Gastroesophageal sphincter (tissue), 4 donors: ENCODE measurements around the gene DST. TPM values are rescaled to one million over a fixed set of nuclear protein-coding genes. Genes with fewer than 3 reads are reported as not detected.
A peak's percentile ranks its signal among the peaks of the same experiment; 100 is the strongest.

Experiments used
- ATAC-seq: fragments of 150-250 bp; one replicate; pipeline ENCODE4 v1.9.1; 2016; ENCODE audit warnings: mild to moderate bottlenecking, moderate library complexity
- H3K27ac ChIP-seq, 4 donors: fragments of 200-600 bp; sonication (generic) in 3 of 4; 1 replicate in 3 of 4; 2 replicates in 1 of 4; pipeline ENCODE4 v1.5.1; 2016 to 2019
- H3K27me3 ChIP-seq: fragments of 200-600 bp; sonication (generic); one replicate; pipeline ENCODE4 v1.5.1; 2019
- H3K36me3 ChIP-seq, 2 donors: fragments of 200-600 bp; sonication (generic); one replicate each; pipeline ENCODE4 v1.5.1; 2019; ENCODE audit warnings: control low read depth in 1 of 2
- H3K4me1 ChIP-seq, 3 donors: fragments of 200-600 bp; sonication (generic); 1 replicate in 2 of 3; 2 replicates in 1 of 3; pipeline ENCODE4 v1.5.1; 2016 to 2019; ENCODE audit warnings: control low read depth in 2 of 3
- H3K4me3 ChIP-seq, 2 donors: fragments of 200-600 bp; sonication (generic); one replicate each; pipeline ENCODE4 v1.5.1; 2019; ENCODE audit warnings: mild to moderate bottlenecking in 1 of 2, moderate library complexity in 1 of 2
- H3K9me3 ChIP-seq, 3 donors: fragments of 200-600 bp; sonication (generic); one replicate each; pipeline ENCODE4 v1.5.1; 2017 to 2019; ENCODE audit warnings: control low read depth in 2 of 3
- CTCF ChIP-seq, 4 experiments: fragments of 200-600 bp in 2 of 4; fragments of 450-650 bp in 2 of 4; sonication (generic) in 1 of 4; IDR thresholded peaks; one replicate each; pipeline ENCODE4 v1.5.1; 2017 to 2019; ENCODE audit warnings: antibody characterized with exemption in 4 of 4, mild to moderate bottlenecking in 2 of 4, moderate library complexity in 2 of 4
- EP300 ChIP-seq: sonication (generic); formaldehyde crosslinking; IDR thresholded peaks from one replicate; pipeline ENCODE4 v1.6.1; 2017; ENCODE audit warnings: antibody characterized with exemption, mild to moderate bottlenecking
- POLR2A ChIP-seq, 2 donors: fragments of 450-650 bp; IDR thresholded peaks; one replicate each; pipeline ENCODE4 v1.6.1; 2017; ENCODE audit warnings: antibody characterized with exemption in 2 of 2, mild to moderate bottlenecking in 2 of 2, moderate library complexity in 1 of 2
- POLR2AphosphoS5 ChIP-seq: sonication (generic); formaldehyde crosslinking; IDR thresholded peaks from one replicate; pipeline ENCODE4 v1.6.1; 2017; ENCODE audit warnings: antibody characterized with exemption
- WGBS, 2 donors: methylation state at CpG; one replicate each; pipeline ENCODE4 v1.1.5; 2018; ENCODE audit warnings: low coverage in 1 of 2; 5-methylcytosine and 5-hydroxymethylcytosine counted together
- total RNA-seq, 4 donors: library from RNA; depleted of rRNA; stranded (reverse); fragments of >200 nt; gene quantifications; one replicate each; pipeline ENCODE4 v1.1.0, GENCODE V29; 2016

Gene DST
- total RNA-seq, 4 donors from 2014 or later, result 442 to 716 (median 661) TPM

- TF ChIP-seq POLR2A (IDR thresholded peaks at IDR 0.05) (no peak), EP300 (no peak), POLR2AphosphoS5 (no peak), CTCF (IDR thresholded peaks at IDR 0.05) (no peak)
- WGBS, 2 donors, result 93 to 100% methylated on average over 1 of the region's 1 CpG
Measured at GRCh38 chr6:56556751-56557540, 85.7 kb downstream of the DST start.

GRCh38 chr6:56555438-56555872 lies 87.2 kb downstream of the DST start:
- ATAC-seq, result peak; percentile 60
- no peaks in the 10 kb centered on the region for H3K9me3 ChIP-seq
- no peaks in the 10 kb centered on the region for H3K27me3 ChIP-seq
- no peak overlapping the region for H3K4me3 ChIP-seq
- H3K4me1 ChIP-seq, result peaks cover 0 to 43% (median 2%) of the 10 kb centered on the region in 3 donors
- 33 to 55% methylated on average over 2 to 5 of the region's 5 CpGs for WGBS, 2 donors
- peaks cover 0 to 24% of the 10 kb centered on the region in 2 donors for H3K36me3 ChIP-seq
- no peak for TF ChIP-seq EP300
- TF ChIP-seq CTCF (IDR thresholded peaks at IDR 0.05), result no peak
- no peak for TF ChIP-seq POLR2AphosphoS5
- H3K27ac ChIP-seq, result peak overlapping the region; percentile 43 to 58 (median 55)

More at GRCh38 chr6:56556751-56557540, 85.7 kb downstream of the DST start:
- no peaks in the 10 kb centered on the region for H3K9me3 ChIP-seq
- ATAC-seq, result no peak
- H3K4me3 ChIP-seq, result no peak overlapping the region
- no peak overlapping the region for H3K27ac ChIP-seq
- H3K27me3 ChIP-seq, result no peaks in the 10 kb centered on the region
- peaks cover 0 to 28% (median 2%) of the 10 kb centered on the region in 3 donors for H3K4me1 ChIP-seq
- H3K36me3 ChIP-seq, result peaks cover 0 to 28% of the 10 kb centered on the region in 2 donors

GRCh38 chr6:56552187-56553130 lies 90.2 kb downstream of the DST start:
- H3K9me3 ChIP-seq, result no peaks in the 10 kb centered on the region
- 82 to 92% methylated on average over 7 of the region's 7 CpGs for WGBS, 2 donors
- peak overlapping the region in 3 of 4 donors; percentile 1 to 77 (median 41) for H3K27ac ChIP-seq
- no peak for ATAC-seq
- H3K27me3 ChIP-seq, result no peaks in the 10 kb centered on the region
- H3K4me1 ChIP-seq, result peaks cover 0 to 73% (median 7%) of the 10 kb centered on the region in 3 donors
- no peak overlapping the region for H3K4me3 ChIP-seq
- no peak for TF ChIP-seq POLR2A (IDR thresholded peaks at IDR 0.05)
- no peak for TF ChIP-seq POLR2AphosphoS5
- TF ChIP-seq CTCF (IDR thresholded peaks at IDR 0.05), result no peak
- no peak for TF ChIP-seq EP300
- H3K36me3 ChIP-seq, result peaks cover 0 to 15% of the 10 kb centered on the region in 2 donors

- no peak for ATAC-seq
- H3K9me3 ChIP-seq, result no peaks in the 10 kb centered on the region
- H3K4me3 ChIP-seq, result no peak overlapping the region
- no peaks in the 10 kb centered on the region for H3K27me3 ChIP-seq
- 83 to 86% methylated on average over 2 to 3 of the region's 3 CpGs for WGBS, 2 donors
- H3K4me1 ChIP-seq, result peaks cover 0 to 82% (median 11%) of the 10 kb centered on the region in 3 donors
- TF ChIP-seq EP300, result no peak
- no peak for TF ChIP-seq POLR2A (IDR thresholded peaks at IDR 0.05)
- TF ChIP-seq POLR2AphosphoS5, result no peak
- no peak for TF ChIP-seq CTCF (IDR thresholded peaks at IDR 0.05)
- H3K27ac ChIP-seq, result peak overlapping the region in 2 of 4 donors; percentile 41 to 77
- H3K36me3 ChIP-seq, result peaks cover 0 to 15% of the 10 kb centered on the region in 2 donors
Measured at GRCh38 chr6:56551409-56552120, 91.1 kb downstream of the DST start.
